ENCODE measurements around the gene SLIT3.

The SLIT3 gene

DNA sequence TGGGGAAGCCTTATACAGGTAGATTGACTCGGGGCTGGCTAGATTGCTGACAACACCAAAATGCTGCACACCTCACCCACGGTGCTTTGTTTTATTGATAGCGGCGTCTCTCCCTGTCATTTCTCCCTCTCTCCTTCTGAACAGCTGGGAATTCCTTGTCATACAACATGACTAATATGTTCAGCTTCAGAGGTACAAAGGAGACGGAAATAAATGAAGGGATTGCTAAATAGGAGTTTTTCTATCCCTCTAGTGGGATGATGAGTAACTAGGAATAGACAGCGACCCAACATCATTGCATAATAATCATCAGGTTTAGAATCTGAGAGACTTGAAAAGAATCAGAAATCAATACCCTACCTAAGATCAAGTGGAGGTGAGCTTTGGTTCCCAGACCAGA lies 384.1 kb downstream of the SLIT3 start:
- H3K27ac ChIP-seq (ENCODE audit: low read depth, low read length): no peak overlapping the region

DNA sequence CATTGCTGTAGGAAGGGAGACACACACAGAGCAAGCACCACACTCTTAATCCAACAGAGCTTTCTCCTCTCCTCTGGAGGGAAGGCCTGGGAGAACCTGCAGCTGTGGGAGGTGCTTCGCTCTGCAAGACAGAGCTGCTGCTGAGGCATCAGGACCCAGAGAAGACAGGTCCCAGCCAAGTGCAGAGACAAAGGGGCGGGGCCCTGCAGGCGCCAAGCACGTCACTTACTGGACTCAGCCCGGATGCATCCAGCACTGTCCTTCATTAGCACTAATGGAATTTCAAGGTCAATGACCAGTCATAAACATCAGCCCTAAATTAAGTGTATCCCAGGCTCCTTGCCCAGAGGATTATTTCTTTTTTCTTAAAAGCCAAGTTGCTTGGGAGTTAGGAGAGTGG lies 384.7 kb downstream of the SLIT3 start:
- H3K9ac ChIP-seq (ENCODE audit: low read length): no peak overlapping the region
- no peaks in the 10 kb centered on the region for H3F3A ChIP-seq (ENCODE audit: insufficient read depth)
- no peaks in the 10 kb centered on the region for H3K27me3 ChIP-seq (ENCODE audit: low read length)
- no peaks in the 10 kb centered on the region for H3K36me3 ChIP-seq (ENCODE audit: low read length)
- no peak overlapping the region for H3K4me2 ChIP-seq (ENCODE audit: low read depth, low read length, poor library complexity, severe bottlenecking)
- no peak overlapping the region for H3K27ac ChIP-seq (ENCODE audit: low read depth, low read length)
- H3K4me3 ChIP-seq (ENCODE audit: insufficient read depth, low read length, poor library complexity, severe bottlenecking): no peak overlapping the region
- H3K79me2 ChIP-seq (ENCODE audit: insufficient read depth, low read length): no peaks in the 10 kb centered on the region
- no peaks in the 10 kb centered on the region for H4K20me1 ChIP-seq (ENCODE audit: low read depth, low read length)
- no peaks in the 10 kb centered on the region for H3K9me2 ChIP-seq (replicated peaks; ENCODE audit: insufficient read depth, low read length)
- H2AFZ ChIP-seq (ENCODE audit: low read depth, low read length, severe bottlenecking): no peak overlapping the region
- no peak for TF ChIP-seq EZH2phosphoT487 (conservative IDR thresholded peaks at IDR 0.05; ENCODE audit: low read length)
- TF ChIP-seq, protein P1, sequence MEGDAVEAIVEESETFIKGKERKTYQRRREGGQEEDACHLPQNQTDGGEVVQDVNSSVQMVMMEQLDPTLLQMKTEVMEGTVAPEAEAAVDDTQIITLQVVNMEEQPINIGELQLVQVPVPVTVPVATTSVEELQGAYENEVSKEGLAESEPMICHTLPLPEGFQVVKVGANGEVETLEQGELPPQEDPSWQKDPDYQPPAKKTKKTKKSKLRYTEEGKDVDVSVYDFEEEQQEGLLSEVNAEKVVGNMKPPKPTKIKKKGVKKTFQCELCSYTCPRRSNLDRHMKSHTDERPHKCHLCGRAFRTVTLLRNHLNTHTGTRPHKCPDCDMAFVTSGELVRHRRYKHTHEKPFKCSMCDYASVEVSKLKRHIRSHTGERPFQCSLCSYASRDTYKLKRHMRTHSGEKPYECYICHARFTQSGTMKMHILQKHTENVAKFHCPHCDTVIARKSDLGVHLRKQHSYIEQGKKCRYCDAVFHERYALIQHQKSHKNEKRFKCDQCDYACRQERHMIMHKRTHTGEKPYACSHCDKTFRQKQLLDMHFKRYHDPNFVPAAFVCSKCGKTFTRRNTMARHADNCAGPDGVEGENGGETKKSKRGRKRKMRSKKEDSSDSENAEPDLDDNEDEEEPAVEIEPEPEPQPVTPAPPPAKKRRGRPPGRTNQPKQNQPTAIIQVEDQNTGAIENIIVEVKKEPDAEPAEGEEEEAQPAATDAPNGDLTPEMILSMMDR (IDR thresholded peaks at IDR 0.05; ENCODE audit: insufficient read depth, low read length, poor library complexity, severe bottlenecking): no peak
- no peaks in the 10 kb centered on the region for H3K9me3 ChIP-seq (ENCODE audit: insufficient read depth, low read length)

More for the DNA sequence above, 384.1 kb downstream of the SLIT3 start:
- no peak overlapping the region for H3K4me3 ChIP-seq (ENCODE audit: insufficient read depth, low read length, poor library complexity, severe bottlenecking)
- TF ChIP-seq, protein P1 (IDR thresholded peaks at IDR 0.05; ENCODE audit: insufficient read depth, low read length, poor library complexity, severe bottlenecking): no peak
- no peak for TF ChIP-seq EZH2phosphoT487 (conservative IDR thresholded peaks at IDR 0.05; ENCODE audit: low read length)
- no peaks in the 10 kb centered on the region for H3K79me2 ChIP-seq (ENCODE audit: insufficient read depth, low read length)
- H4K20me1 ChIP-seq (ENCODE audit: low read depth, low read length): no peaks in the 10 kb centered on the region
- no peaks in the 10 kb centered on the region for H3F3A ChIP-seq (ENCODE audit: insufficient read depth)
- no peaks in the 10 kb centered on the region for H3K36me3 ChIP-seq (ENCODE audit: low read length)
- no peaks in the 10 kb centered on the region for H3K27me3 ChIP-seq (ENCODE audit: low read length)
- no peaks in the 10 kb centered on the region for H3K9me2 ChIP-seq (replicated peaks; ENCODE audit: insufficient read depth, low read length)
- H3K9me3 ChIP-seq (ENCODE audit: insufficient read depth, low read length): no peaks in the 10 kb centered on the region
- no peak overlapping the region for H2AFZ ChIP-seq (ENCODE audit: low read depth, low read length, severe bottlenecking)
- no peak overlapping the region for H3K4me2 ChIP-seq (ENCODE audit: low read depth, low read length, poor library complexity, severe bottlenecking)
- no peak overlapping the region for H3K9ac ChIP-seq (ENCODE audit: low read length)

DNA sequence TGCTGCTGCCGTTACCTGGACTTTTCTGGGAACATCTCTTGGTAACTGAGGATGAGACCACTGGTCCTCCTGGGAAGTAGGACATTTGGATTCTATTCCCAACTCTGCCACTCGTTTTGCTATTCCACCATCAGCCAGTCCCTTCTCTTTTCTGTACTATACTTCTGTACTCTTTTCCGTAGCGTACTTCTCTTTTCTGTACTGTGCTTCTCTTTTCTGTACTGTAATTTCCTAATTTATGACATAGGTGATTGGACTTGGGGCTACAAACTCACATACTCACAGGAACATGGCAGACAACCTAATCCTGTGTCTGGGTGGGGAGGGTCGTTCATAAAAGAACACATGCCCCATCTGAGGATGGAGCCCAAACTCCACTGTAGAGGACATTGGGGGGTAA lies 386.4 kb downstream of the SLIT3 start:
- Histone ChIP-seq H3K4me2 (ENCODE audit: low read depth, low read length, poor library complexity, severe bottlenecking) (no peak overlapping the region), H3K27me3 (ENCODE audit: low read length) (no peaks in the 10 kb centered on the region), H4K20me1 (ENCODE audit: low read depth, low read length) (no peaks in the 10 kb centered on the region), H3K36me3 (ENCODE audit: low read length) (no peaks in the 10 kb centered on the region), H3K79me2 (ENCODE audit: insufficient read depth, low read length) (no peaks in the 10 kb centered on the region), H3K27ac (ENCODE audit: low read depth, low read length) (no peak overlapping the region), H3K9me2 (replicated peaks; ENCODE audit: insufficient read depth, low read length) (no peaks in the 10 kb centered on the region), H3F3A (ENCODE audit: insufficient read depth) (no peaks in the 10 kb centered on the region), H3K4me3 (ENCODE audit: insufficient read depth, low read length, poor library complexity, severe bottlenecking) (no peak overlapping the region), H3K9ac (ENCODE audit: low read length) (no peak overlapping the region), H3K9me3 (ENCODE audit: insufficient read depth, low read length) (no peaks in the 10 kb centered on the region), H2AFZ (ENCODE audit: low read depth, low read length, severe bottlenecking) (no peak overlapping the region)
- no peak for TF ChIP-seq EZH2phosphoT487 (conservative IDR thresholded peaks at IDR 0.05; ENCODE audit: low read length)
- TF ChIP-seq, protein P1 (IDR thresholded peaks at IDR 0.05; ENCODE audit: insufficient read depth, low read length, poor library complexity, severe bottlenecking): no peak

Measured in SU-DHL-6 (cell line).